Measurements from ENCODE around the gene TMEM201.

- TF ChIP-seq CTCF (CRISPR knock-in tag; IDR thresholded peaks at IDR 0.05) (no peak), CREBL2 (CRISPR knock-in tag; IDR thresholded peaks at IDR 0.05; ENCODE audit: borderline replicate concordance) (no peak), SP4 (CRISPR knock-in tag; IDR thresholded peaks at IDR 0.05) (no peak), POLR2A (IDR thresholded peaks at IDR 0.05; ENCODE audit: insufficient read depth in 1 of 2, low read depth in 2 of 2, low read length in 2 of 2) (no peak), AHR (CRISPR knock-in tag; IDR thresholded peaks at IDR 0.05) (no peak)
Observed at GRCh38 chr1:9576903-9577302, 11.8 kb upstream of the TMEM201 start.
